Measurements from ENCODE around the gene SNRNP70.

SNRNP70 gene

DNA sequence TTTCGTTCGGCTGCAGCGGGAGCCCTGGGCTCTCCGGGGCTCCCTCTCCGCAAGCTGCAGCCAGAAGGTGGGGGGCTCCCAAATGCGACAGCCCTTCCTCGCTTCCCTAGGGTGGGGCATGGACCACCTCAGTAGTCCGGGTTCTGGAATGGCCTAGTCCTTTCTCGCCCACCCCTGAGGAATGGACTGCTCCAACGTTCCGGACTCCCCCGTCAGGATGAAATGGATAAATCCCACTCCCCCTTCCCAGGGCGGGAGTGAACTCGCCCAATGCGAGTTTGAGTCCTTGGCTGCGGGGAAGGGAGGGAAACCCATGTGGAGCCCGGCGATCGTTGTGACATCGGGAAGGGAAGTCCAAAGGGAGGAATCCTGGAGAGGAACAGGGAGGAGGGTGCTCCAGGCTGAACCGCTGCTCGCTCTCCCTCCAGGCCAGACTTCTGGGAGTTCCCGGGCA, 64.4 kb downstream of the SNRNP70 start:
- peak; percentile 93 for DNase-seq

DNA sequence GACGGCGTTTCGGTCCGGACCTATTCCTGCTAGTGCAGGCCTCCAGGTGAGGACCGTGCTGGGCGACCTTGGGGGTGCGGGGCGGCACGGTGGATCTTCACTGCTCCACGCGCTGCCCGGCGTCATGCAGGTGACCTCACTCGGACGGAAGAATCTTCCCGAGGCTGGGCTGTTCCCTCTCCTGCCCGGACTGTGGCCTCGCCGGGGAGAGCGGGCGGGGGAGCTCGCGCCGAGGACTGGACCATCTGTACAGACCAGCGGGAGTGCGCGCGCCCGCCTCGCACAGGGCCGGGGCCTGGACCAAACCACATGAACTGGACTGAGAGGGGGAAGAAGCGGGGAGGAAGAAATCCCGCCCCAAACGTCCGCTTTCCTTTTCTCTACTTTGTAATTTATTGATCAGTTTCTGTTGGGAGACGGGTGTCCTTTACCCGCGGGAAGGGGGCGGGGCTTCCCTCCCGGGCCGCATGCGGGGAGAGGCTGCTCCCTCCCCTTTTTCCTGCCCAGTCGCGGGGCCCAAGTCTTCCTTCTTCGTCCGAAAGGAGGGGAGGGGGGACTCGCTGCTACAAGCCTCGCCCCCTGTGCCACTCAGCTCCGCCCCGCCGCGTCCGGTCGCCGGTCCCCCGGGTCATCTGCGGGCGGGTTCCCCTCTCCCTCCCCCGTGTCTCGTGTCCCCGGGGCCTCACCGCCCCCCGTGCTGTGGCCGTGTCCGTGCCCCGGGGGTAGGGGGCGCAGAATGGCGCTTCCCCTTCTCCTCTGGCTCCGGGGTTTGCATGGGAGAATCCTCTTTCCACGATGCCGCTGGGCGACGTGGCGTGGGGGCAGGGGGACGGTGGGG, 65.1 kb downstream of the SNRNP70 start:
- DNase-seq = peak; percentile 83

DNA sequence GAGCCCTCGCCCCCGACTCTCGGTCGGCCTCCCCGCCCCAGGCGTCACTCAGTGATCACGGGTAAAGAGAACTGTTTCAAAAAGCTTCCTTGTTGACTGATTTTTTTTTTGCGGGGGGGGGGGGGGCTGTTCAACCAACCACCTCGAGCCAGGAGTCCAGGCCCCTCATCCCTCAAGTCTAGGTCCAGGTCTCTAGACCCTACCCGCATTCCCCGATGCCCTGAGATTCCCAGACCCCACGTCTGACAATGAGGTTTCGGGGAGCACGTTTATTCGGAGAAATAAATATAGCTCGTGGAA, 65.6 kb downstream of the SNRNP70 start:
- no peak for DNase-seq

DNA sequence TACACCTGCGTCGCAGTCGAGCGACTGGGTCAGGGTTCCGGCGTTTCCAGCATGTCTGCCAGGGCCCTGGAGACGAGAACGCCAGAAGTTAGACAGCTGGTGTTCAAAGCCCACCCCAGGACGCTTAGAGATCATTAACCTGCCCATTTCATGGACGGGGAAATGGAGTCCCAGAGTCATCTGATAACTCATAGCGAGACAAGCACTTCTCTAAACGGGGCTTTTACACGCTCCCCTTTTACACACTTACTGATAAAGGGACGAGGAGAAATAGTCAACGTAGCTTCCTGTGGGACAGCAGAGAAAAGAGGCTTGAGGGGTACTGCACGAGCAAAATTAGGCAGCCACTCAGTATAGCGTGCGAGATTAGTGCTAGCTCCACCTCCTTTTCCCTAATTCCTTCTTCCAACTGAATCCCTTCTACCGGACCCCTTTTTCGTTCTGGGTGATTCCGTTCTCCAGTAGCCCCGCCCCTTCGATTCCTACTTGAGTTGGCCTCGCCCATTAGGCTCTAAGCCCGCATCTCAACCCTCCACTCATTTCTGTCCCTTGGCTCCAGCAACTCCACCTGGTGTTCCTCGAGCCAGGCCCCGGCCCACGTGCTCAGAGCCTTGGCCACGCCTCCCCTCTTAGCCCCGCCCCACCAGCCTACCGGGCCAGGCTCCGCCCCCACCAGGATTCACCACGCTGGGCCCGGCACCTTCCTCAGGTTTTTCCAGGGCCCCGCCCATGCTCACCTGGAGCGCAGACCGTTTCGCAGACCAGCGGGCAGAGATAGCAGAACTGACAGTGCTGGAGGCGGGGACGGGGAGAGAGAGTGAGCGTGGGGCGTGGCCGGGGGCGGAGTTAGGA, 66.2 kb downstream of the SNRNP70 start:
- DNase-seq = peak; percentile 42

DNA sequence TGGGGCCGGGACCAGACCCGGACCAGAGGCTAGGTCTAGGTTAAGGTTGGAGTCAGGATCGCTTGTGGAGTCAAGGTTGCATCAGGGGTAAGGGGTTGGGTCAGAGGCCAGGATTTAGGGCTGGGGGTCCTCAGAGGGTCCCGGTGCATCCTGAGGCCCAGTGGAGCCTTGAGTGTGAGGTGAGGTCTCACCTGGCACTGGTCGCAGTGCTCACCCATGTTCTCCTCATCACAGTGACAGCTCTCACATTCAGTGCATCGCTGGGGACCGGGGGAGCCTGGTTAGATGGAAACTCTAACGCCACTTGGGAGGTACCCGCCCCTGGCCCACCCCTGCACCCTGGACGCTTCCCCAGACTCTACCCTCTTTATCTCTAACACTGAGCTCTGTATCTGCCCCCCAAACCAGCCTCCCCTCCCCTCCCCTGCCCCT, 66.9 kb downstream of the SNRNP70 start:
- DNase-seq = no peak

DNA sequence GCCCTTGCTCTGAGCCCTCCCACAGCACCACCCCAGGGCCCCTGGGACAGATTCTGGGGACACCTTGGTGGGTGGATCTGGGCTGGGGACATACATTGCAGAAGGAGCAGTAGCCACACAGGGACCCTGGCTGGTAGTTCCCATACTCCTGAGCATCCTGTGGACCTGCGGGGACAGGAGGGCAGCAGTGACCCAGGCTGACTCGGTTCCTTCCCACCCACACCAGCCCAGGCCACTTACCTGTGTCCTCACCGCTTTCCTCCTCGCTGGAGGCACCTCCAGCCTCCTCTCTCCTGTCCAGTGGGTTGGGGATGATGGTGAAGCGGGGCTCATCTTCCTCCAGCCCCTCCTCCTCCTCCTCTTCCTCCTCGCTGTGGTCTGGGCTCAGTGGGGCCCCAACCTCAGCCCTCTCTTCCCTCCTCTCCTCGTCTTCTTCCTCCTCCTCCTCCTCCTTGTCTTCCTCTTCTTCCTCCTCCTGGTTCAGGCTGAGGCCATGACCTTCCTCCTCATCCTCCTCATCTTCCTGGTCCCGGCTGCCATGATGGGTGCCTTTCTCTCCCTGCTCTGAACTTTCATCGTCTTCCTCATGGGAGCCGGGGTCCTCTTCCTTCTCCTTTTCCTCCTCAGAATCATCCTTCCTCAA, 68.0 kb downstream of the SNRNP70 start:
- no peak for DNase-seq

DNA sequence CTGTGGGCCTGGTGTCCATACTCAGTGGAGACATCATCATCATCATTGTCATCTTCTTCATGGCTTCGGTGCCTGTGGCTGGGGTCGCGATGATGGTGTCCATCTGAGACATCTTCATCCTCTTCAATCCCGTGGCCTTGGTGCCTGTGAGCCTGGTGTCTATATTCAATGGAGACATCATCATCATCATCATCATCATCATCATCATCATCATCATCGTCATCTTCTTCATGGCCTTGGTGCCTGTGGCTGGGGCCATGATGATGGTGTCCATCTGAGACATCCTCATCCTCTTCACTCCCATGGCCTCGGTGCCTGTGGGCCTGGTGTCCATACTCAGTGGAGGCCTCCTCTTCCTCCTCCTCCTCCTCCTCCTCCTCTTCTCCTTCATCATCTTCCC, 69.0 kb downstream of the SNRNP70 start:
- DNase-seq = no peak

DNA sequence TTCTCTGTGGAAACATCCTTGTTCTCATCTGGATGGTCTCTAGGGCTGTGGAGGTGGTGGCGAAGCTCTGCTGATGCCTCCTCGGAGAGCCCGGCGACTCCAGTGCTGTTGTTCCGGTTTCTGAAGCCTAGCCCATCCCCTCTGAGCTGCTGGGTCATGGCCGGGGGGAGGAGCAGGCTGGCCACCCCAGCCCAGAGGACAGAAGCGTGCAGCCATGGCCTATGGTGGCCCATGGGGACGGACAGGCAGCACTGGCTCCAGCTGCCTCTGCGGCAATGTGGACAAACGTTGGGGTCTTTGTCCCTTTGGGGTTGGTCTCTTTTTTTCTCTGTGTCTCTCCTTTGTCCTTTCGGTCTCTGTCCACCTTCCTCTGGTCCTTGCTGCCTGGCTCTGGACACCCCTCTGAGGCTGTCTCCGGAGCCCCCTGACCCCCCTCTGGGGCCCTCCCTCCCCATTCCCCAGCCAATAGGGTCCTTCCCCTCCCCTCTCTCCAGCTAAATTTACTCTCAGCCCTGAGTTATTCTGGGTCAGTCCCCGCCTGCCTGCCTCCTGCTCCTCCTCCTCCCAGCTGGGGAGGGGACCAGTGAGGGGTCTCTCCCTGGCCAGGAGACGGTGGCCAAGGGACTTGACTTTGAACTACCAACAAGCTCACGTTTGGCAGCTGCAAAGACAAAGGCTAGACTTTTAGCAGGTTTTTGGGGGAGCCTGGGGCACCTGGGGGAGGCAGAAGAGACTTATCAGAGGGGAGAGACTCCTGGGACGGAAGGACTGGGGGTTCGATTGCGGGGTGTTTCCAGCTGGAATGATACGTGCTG, 70.0 kb downstream of the SNRNP70 start, which contains the start of gene HRC:
TSS of gene HRC (minus strand) at position 392 of the 815 bp plus-strand sequence. CDS start at position 233, 159 bp downstream.
- no peak for DNase-seq

DNA sequence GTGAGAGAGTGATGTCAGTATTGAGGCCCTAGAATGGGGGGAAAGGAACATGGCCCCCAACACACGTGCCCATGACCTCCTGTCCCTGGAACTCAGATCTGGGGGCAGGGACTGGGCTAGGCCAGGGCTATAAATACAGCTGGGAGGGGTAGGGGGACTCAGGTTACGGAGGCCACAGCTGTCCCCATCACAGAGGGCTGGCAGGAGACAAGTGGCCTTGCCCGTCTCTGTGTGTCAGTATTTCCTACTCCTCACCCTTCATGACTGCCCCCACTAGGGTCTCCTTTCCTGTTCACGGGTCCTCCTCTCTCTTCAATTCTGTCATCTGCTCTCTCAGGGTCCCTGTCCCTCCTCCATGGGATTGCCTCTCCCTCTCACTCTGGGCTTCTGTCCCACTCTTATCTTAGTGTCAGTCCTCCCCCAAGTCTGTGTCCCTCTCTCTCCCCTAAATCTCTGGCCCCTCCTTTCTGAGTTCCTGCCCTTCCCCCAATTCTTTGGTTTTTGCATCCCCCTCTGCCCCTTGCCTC, 70.6 kb downstream of the SNRNP70 start:
- DNase-seq = no peak

DNA sequence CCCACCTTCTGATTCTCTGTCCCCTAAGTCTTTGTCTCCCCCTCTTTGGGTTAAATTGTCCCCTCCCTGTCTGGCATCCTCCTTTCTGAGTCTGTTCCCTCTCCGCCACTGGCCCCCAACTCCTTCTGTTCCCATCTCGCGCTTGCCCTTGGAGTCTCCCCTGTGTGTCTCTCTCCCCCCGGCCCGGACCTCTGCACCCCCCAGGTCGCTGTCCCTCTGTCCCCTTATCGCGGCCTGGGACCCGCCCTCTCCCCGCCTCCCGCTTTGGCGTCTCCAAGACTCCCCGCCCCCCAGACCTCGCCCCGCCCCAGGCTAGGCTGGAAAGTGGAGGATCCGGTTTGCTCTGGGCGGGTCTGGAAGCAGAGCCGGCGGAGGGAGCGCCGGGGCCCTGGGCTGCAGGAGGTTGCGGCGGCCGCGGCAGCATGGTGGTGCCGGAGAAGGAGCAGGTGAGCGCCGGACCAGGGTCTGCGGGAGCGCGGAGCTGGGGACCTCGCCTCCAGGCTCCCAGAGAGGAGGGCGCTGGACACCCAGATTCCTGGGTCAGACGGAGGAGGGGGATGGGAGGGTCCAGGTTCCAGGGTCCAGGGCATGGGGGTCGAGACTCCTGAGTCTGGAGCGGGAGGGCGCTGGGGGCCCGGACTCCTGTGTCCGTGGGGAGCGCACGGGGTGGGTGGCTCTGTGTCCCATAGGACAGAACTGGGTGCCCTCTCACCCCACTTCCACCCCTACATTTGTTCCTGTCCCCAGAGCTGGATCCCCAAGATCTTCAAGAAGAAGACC, 72.4 kb downstream of the SNRNP70 start, which contains the start of gene TRPM4:
TSS of gene TRPM4 (plus strand) at position 348 of the 780 bp plus-strand sequence. CDS start at position 423, 75 bp downstream.
- peak; percentile 83 for DNase-seq
